Kidney (tissue), 14 donors: ENCODE results near the gene PKDREJ. TPM values are rescaled to one million over a fixed set of nuclear protein-coding genes. Genes with fewer than 3 reads are reported as not detected.

Source experiments
- DNase-seq, 5 donors: peaks; one replicate each; pipeline ENCODE4 v3.0.0-alpha.2; 2013 to 2020
- FAIRE-seq: peaks from 2 replicates; lab custom pipeline; 2012; peaks lifted over from hg19 to GRCh38; lab: Jason Lieb, UNC
- H3K27ac ChIP-seq, 2 donors: one replicate each; pipeline ENCODE4 v1.7.0; 2013; ENCODE audit warnings: low read depth in 2 of 2, low read length in 2 of 2, inconsistent platforms in 1 of 2
- H3K27me3 ChIP-seq: one replicate; pipeline ENCODE4 v1.7.1; 2013; ENCODE audit warnings: low read length, inconsistent platforms; ENCODE audit not compliant: control insufficient read depth, insufficient read depth
- H3K36me3 ChIP-seq, 3 donors: one replicate each; pipeline versions ENCODE4 v1.7.0 to v1.7.1; 2013; ENCODE audit warnings: low read length in 3 of 3, control low read depth in 1 of 3, inconsistent platforms in 1 of 3; ENCODE audit not compliant: insufficient read depth in 3 of 3, control insufficient read depth in 2 of 3
- H3K4me1 ChIP-seq, 3 donors: one replicate each; pipeline versions ENCODE4 v1.7.0 to v1.7.1; 2013; ENCODE audit warnings: low read length in 3 of 3, inconsistent platforms in 1 of 3, low read depth in 1 of 3; ENCODE audit not compliant: control insufficient read depth in 2 of 3, insufficient read depth in 2 of 3
- H3K4me3 ChIP-seq, 3 donors: one replicate each; pipeline versions ENCODE4 v1.7.0 to v1.8.1; 2013; ENCODE audit warnings: low read length in 3 of 3, control low read depth in 1 of 3, inconsistent platforms in 1 of 3
- H3K9ac ChIP-seq, 3 donors: one replicate each; pipeline versions ENCODE4 v1.7.0 to v1.7.1; 2013; ENCODE audit warnings: low read length in 3 of 3, control low read depth in 1 of 3, inconsistent platforms in 1 of 3
- H3K9me3 ChIP-seq, 3 donors: one replicate each; pipeline versions ENCODE4 v1.7.0 to v1.7.1; 2013; ENCODE audit warnings: low read length in 3 of 3, control low read depth in 1 of 3, inconsistent platforms in 1 of 3; ENCODE audit not compliant: control insufficient read depth in 2 of 3, insufficient read depth in 1 of 3
- intact Hi-C: fragments of 100-400 bp; cut with DNase I; formaldehyde crosslinking; loops from one replicate; pipeline ENCODE4 v1.11.1; 2022
- polyA plus RNA-seq: library from polyadenylated mRNA; stranded (reverse); fragments of 350-450 nt; fragmentation: Illumina TruSeq; extraction: RNeasy Lipid Tissue Mini Kit (QIAGEN cat#74804); gene quantifications from one replicate; pipeline ENCODE4 v1.2.3, GENCODE V29; 2014; ENCODE audit warnings: low read depth, low replicate concordance; ENCODE audit not compliant: insufficient read depth
- total RNA-seq: library from RNA; stranded (reverse); fragmentation: NEBNext Ultra II Directional; extraction: Animal tissue kit (Norgen Biotek cat#: 25700); gene quantifications from one replicate; pipeline ENCODE4 v1.2.1, GENCODE V29; 2021
- TF ChIP-seq, protein P1 (sequence below): IDR thresholded peaks from 3 replicates; pipeline ENCODE4 v1.5.1; 2012; ENCODE audit warnings: mild to moderate bottlenecking, moderate library complexity, borderline replicate concordance; ENCODE audit not compliant: insufficient read depth; ENCODE audit errors: extremely low read depth
- donor health status: control.
- donor health status: control.
- donor health status: control.
- donor health status: control.
- donor health status: control.
- donor health status: DM: yes; HTN: yes; CAD: no.
- donor health status: Normal renal cell carcinoma (clear cell type).

PKDREJ gene
- total and polyA plus RNA-seq, 2 donors from 2014 or later: 0.06 to 0.15 TPM

DNA sequence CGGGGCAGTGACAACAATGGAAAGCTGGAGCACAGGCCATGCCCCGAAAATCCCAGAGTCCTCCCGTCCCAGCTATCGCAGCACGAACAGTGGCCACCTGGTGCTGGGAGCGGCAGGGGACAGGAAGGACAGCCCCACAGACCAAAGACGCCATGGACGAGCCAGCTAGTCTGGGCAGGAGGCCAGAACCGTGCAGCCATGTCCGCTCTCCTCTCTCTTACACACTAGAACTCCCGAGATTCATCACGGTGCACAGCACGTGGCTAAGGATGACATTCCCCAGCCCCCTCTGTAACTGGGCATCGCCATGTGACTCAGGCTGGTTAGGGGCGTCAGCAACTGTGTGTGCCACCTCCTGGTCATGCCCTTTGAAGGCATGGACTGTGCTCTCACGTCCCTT is 17.6 kb downstream of the PKDREJ start:
- Histone ChIP-seq H3K4me1 (peaks cover 0 to 10% (median 0%) of the 10 kb centered on the region in 3 donors), H3K9me3 (no peaks in the 10 kb centered on the region), H3K36me3 (peaks cover 0 to 6% (median 2%) of the 10 kb centered on the region in 3 donors), H3K27ac (no peak overlapping the region), H3K4me3 (peak overlapping the region in 1 of 3 donors; percentile 8), H3K9ac (no peak overlapping the region), H3K27me3 (no peaks in the 10 kb centered on the region)
- DNase-seq (peak in 3 of 5 donors; percentile 26 to 86 (median 52)), FAIRE-seq (no peak)
- TF ChIP-seq, protein P1, sequence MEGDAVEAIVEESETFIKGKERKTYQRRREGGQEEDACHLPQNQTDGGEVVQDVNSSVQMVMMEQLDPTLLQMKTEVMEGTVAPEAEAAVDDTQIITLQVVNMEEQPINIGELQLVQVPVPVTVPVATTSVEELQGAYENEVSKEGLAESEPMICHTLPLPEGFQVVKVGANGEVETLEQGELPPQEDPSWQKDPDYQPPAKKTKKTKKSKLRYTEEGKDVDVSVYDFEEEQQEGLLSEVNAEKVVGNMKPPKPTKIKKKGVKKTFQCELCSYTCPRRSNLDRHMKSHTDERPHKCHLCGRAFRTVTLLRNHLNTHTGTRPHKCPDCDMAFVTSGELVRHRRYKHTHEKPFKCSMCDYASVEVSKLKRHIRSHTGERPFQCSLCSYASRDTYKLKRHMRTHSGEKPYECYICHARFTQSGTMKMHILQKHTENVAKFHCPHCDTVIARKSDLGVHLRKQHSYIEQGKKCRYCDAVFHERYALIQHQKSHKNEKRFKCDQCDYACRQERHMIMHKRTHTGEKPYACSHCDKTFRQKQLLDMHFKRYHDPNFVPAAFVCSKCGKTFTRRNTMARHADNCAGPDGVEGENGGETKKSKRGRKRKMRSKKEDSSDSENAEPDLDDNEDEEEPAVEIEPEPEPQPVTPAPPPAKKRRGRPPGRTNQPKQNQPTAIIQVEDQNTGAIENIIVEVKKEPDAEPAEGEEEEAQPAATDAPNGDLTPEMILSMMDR: no peak
- intact Hi-C loops: no loop called here

DNA sequence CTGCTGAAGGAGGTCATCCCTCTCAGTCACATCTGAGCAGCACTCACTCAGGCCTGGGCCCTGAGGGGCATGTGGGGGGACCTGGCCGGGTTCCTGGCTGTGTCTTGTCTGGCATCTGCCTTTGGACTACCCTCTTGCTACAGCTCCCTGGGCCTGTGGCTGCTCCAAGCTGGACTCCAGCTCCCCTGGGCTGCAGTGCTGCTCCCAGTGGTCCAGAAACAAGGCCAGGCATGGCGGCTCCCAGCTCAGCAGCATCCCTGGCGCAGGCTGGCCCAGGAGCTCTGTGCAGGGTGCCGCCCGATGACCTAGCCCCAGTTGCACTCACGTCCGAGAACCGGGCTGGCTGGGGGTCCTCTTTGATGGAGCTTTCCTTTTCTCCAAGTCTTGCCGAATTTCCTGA is 18.4 kb downstream of the PKDREJ start:
- TF ChIP-seq, protein P1: no peak
- no peak overlapping the region for H3K9ac ChIP-seq

DNA sequence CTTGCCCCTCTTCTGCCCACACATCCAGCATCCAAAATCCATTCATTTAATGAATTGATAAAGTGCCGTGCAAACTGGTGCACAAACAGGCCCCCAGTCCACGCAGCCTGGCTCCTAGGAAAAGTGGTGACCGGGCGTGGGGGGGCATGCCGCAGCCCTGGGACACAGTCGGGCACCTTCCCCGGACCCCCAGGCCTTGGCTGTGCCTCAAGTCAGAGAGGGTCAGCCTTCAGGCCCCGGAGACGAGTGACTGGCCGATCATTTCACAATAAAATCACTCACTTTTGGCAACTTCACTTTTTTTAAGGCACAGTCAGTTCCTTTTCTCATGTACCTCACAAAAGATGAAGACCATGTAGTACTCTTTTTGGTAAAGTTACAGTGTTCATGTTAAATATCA is 21.1 kb downstream of the PKDREJ start:
- Histone ChIP-seq H3K4me1 (peaks cover 0 to 7% (median 0%) of the 10 kb centered on the region in 3 donors), H3K27ac (no peak overlapping the region), H3K36me3 (peaks cover 0 to 23% (median 10%) of the 10 kb centered on the region in 3 donors), H3K27me3 (no peaks in the 10 kb centered on the region), H3K4me3 (no peak overlapping the region), H3K9ac (no peak overlapping the region), H3K9me3 (no peaks in the 10 kb centered on the region)
- FAIRE-seq (no peak), DNase-seq (no peak)
- intact Hi-C loops: no loop called here
- TF ChIP-seq, protein P1: no peak

More for the DNA sequence above, 18.4 kb downstream of the PKDREJ start:
- intact Hi-C loops: no loop called here
- Histone ChIP-seq H3K36me3 (peaks cover 0 to 6% (median 2%) of the 10 kb centered on the region in 3 donors), H3K9me3 (no peaks in the 10 kb centered on the region), H3K27ac (no peak overlapping the region), H3K27me3 (no peaks in the 10 kb centered on the region), H3K4me3 (no peak overlapping the region), H3K4me1 (peaks cover 0 to 10% (median 0%) of the 10 kb centered on the region in 3 donors)
- DNase-seq (no peak), FAIRE-seq (no peak)

DNA sequence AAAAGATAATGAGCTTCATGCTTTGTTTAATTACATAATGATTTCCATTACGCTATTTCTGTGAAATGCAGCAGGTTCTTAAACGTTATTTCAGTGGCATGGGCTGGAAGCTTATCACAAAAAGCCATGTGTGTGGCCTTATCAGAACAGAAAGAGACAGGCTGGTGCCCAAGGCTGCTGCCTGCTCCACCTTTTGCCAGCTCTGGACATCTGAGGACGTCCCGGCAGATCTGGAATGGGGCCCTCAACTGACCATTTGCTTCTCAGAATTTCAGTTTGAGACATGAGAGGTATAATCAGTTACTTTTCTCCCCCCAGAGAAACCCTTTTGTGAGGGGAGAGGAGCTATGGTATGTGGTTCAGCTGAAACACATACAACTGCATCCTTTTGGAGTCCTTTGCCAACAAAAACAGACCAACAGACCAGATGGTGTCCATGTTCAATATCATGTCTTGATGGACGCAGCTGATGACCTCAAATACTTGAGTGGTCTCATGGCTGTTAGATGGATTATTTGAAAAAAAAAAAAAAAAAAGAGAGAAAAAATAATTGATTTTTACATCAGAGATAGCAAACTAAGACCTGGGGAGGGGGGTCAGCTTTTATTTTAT is 21.6 kb downstream of the PKDREJ start:
- Histone ChIP-seq H3K36me3 (peaks cover 0 to 29% (median 14%) of the 10 kb centered on the region in 3 donors), H3K9ac (no peak overlapping the region), H3K4me3 (no peak overlapping the region), H3K9me3 (no peaks in the 10 kb centered on the region), H3K4me1 (peaks cover 0 to 7% (median 0%) of the 10 kb centered on the region in 3 donors), H3K27me3 (no peaks in the 10 kb centered on the region), H3K27ac (no peak overlapping the region)
- no peak for DNase-seq
- TF ChIP-seq, protein P1: no peak
- no peak for FAIRE-seq
- intact Hi-C loops: no loop called here
